Naive thymus-derived CD4-positive, alpha-beta T cell (primary cell): ENCODE measurements around the gene ACTMAP. TPM values are rescaled to one million over a fixed set of nuclear protein-coding genes. Genes with fewer than 3 reads are reported as not detected.

Experiments
- ATAC-seq: fragments of 150-1000 bp; cut with Tn5 transposase; 2 replicates; pipeline ENCODE4 v1.10.0; 2021; ENCODE audit warnings: mild to moderate bottlenecking, moderate library complexity
- CTCF ChIA-PET: fragments of 350-600 bp; sonication (Branson Sonifier 250); formaldehyde crosslinking; loops from one replicate; lab custom pipeline; 2021; ENCODE audit warnings: antibody characterized with exemption; lab: Charles Lee
- POLR2A ChIA-PET: fragments of 350-600 bp; sonication (Branson Sonifier 250); formaldehyde crosslinking; loops from one replicate; lab custom pipeline; 2021; ENCODE audit warnings: antibody characterized with exemption, inconsistent platforms; lab: Charles Lee
- DNase-seq, 9 donors: peaks; one replicate each; pipeline versions ENCODE4 v3.0.0 to v3.0.0-alpha.2; 2020 to 2022; ENCODE audit warnings: mixed read lengths in 1 of 9
- H3K27ac ChIP-seq: one replicate; pipeline ENCODE4 v1.7.0; 2013; ENCODE audit warnings: mild to moderate bottlenecking, low read depth, low read length, moderate library complexity
- H3K27me3 ChIP-seq, 2 donors: one replicate each; pipeline ENCODE4 v1.7.0; 2013; ENCODE audit warnings: low read length in 2 of 2, mild to moderate bottlenecking in 2 of 2, moderate library complexity in 2 of 2; ENCODE audit not compliant: control insufficient read depth in 2 of 2, insufficient read depth in 2 of 2
- H3K36me3 ChIP-seq, 3 experiments: 1 replicate in 2 of 3; 2 replicates in 1 of 3; pipeline ENCODE4 v1.7.0; 2013; ENCODE audit warnings: low read length in 3 of 3, mild to moderate bottlenecking in 3 of 3, moderate library complexity in 1 of 3; ENCODE audit not compliant: insufficient read depth in 3 of 3, control insufficient read depth in 2 of 3
- H3K4me1 ChIP-seq, 2 donors: one replicate each; pipeline ENCODE4 v1.7.0; 2013; ENCODE audit warnings: low read length in 2 of 2, mild to moderate bottlenecking in 2 of 2, moderate library complexity in 1 of 2; ENCODE audit not compliant: control insufficient read depth in 2 of 2, insufficient read depth in 2 of 2
- H3K4me3 ChIP-seq: 2 replicates; pipeline ENCODE4 v1.7.0; 2013; ENCODE audit warnings: mild to moderate bottlenecking, low read length
- H3K9me3 ChIP-seq, 3 experiments: 1 replicate in 2 of 3; 2 replicates in 1 of 3; pipeline ENCODE4 v1.7.0; 2013; ENCODE audit warnings: low read length in 3 of 3; ENCODE audit not compliant: control insufficient read depth in 2 of 3
- H3K27ac Mint-ChIP-seq, 9 donors: one replicate each; pipeline ENCODE4 v1.8.0; 2020 to 2022; ENCODE audit warnings: mixed read lengths in 9 of 9, mild to moderate bottlenecking in 8 of 9, moderate library complexity in 5 of 9, inconsistent platforms in 2 of 9
- H3K27me3 Mint-ChIP-seq, 5 donors: one replicate each; pipeline ENCODE4 v1.8.0; 2021 to 2022; ENCODE audit warnings: mixed read lengths in 5 of 5, mild to moderate bottlenecking in 1 of 5
- H3K36me3 Mint-ChIP-seq, 5 donors: one replicate each; pipeline ENCODE4 v1.8.0; 2020 to 2022; ENCODE audit warnings: mixed read lengths in 5 of 5, mild to moderate bottlenecking in 3 of 5, inconsistent platforms in 1 of 5
- H3K4me1 Mint-ChIP-seq, 7 donors: one replicate each; pipeline ENCODE4 v1.8.0; 2020 to 2022; ENCODE audit warnings: mixed read lengths in 7 of 7, mild to moderate bottlenecking in 3 of 7, inconsistent platforms in 1 of 7
- H3K4me3 Mint-ChIP-seq, 10 donors: one replicate each; pipeline ENCODE4 v1.8.0; 2020 to 2022; ENCODE audit warnings: mild to moderate bottlenecking in 10 of 10, mixed read lengths in 10 of 10, moderate library complexity in 6 of 10, inconsistent platforms in 2 of 10
- H3K9me3 Mint-ChIP-seq, 11 donors: one replicate each; pipeline ENCODE4 v1.8.0; 2020 to 2022; ENCODE audit warnings: mixed read lengths in 11 of 11, mild to moderate bottlenecking in 4 of 11, inconsistent platforms in 1 of 11, moderate library complexity in 1 of 11
- intact Hi-C, 2 donors: fragments of 100-400 bp; cut with micrococcal nuclease; formaldehyde crosslinking; loops; one replicate each; pipeline ENCODE4 v1.15.1; 2023
- polyA plus RNA-seq, 2 donors: library from polyadenylated mRNA; unstranded; fragments of 300-500 nt; fragmentation: Illumina TruSeq; gene quantifications; one replicate each; pipeline ENCODE4 v1.2.3, GENCODE V29; 2021
- total RNA-seq, 6 experiments: library from RNA in 5 of 6; stranded (reverse) in 5 of 6; gene quantifications; 1 replicate in 5 of 6; 2 replicates in 1 of 6; pipeline ENCODE4 v1.2.3 and lab custom pipeline; 2021 to 2026

ACTMAP gene
- total and polyA plus RNA-seq, 7 experiments from 2014 or later: 3.2 to 13.7 (median 7.3) TPM

DNA sequence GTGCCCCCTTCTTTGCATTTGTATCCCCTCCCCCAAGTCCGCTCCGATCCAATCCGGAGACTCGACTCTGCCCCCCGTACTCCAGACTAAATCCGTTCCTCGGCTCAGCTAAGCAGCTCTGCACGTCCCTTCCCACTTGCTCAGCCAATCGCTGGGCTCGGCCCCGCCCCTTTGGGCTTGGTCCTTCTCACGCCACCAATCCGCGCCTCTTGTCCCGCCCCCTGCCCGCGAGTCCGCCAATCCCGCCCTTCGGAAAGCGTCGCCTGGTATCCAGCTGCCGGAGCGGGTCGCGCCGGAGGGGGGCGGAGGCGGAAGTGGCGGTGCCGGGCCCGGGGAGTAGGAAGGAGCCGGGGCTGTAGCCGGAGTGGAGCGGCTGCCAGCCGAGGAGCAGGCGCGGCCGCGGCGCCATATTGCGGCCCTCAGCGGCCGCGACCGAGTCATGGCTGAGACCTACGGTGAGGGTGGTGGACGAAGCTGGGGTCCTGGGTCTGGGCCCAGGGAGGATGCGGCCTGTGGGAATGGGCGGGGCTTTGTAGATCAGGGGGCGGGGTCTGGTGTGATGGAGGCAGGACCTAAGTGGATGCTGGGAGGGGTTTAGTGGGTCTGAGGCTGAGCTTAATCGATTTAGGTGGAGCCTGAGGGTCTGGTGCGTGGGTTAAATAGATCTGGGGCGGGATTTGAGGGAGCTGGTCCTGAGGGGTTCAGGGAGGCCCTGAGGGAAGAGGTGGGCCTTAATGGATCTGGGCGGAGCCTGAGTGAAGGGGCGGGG, 27.8 kb upstream of the ACTMAP start, which contains the start of gene RAB4B:
TSS of gene RAB4B (plus strand) at position 311 of the 769 bp plus-strand sequence. CDS start at position 440, 129 bp downstream.
- DNase-seq: peak; percentile 99 to 100 (median 100)
- Mint-ChIP-seq H3K4me1 (peaks cover 31 to 49% (median 39%) of the 10 kb centered on the region in 7 donors), H3K36me3 (peaks cover 5 to 17% (median 9%) of the 10 kb centered on the region in 5 donors), H3K27me3 (no peaks in the 10 kb centered on the region), H3K9me3 (peaks cover 0 to 1% (median 0%) of the 10 kb centered on the region in 11 donors), H3K4me3 (peak within 1 kb of the TSS; percentile 91 to 99 (median 96)), H3K27ac (peak within 1 kb of the TSS; percentile 87 to 99 (median 98))
- Histone ChIP-seq H3K4me3 (peak within 1 kb of the TSS; percentile 97), H3K4me1 (peaks cover 18 to 24% of the 10 kb centered on the region in 2 donors), H3K27ac (peak within 1 kb of the TSS; percentile 92), H3K27me3 (no peaks in the 10 kb centered on the region), H3K9me3 (no peaks in the 10 kb centered on the region), H3K36me3 (peaks cover 0 to 6% (median 0%) of the 10 kb centered on the region in 3 experiments)
- CTCF ChIA-PET: interaction anchor here (0.8 to 3.6 kb wide), 15 partner anchors 18 to 574 kb away, joined by 3 to 21 read pairs (median 4); partner anchors contain the start of genes ACTMAP and EGLN2
- intact Hi-C loops: loop anchor here (1.0 to 10.0 kb wide), 16 partner anchors 13 to 577 kb away; partner anchors contain the start of genes COQ8B (in 2 of the 2), NUMBL (in 2 of the 2), ACTMAP (in 1 of the 2) and AKT2 (in 1 of the 2)
- ATAC-seq: peak; percentile 92
- POLR2A ChIA-PET: interaction anchor here (0.5 to 5.6 kb wide), 27 partner anchors 9 to 1097 kb away, joined by 3 to 92 read pairs (median 5); partner anchors contain the start of genes ACTMAP, COQ8B, EGLN2 and HNRNPUL1

GRCh38 chr19:40777645-40777936, 27.3 kb upstream of the ACTMAP start:
- peaks cover 29 to 49% (median 39%) of the 10 kb centered on the region in 7 donors for H3K4me1 Mint-ChIP-seq
- Histone ChIP-seq H3K9me3 (no peaks in the 10 kb centered on the region), H3K27me3 (no peaks in the 10 kb centered on the region), H3K4me3 (peak overlapping the region; percentile 97), H3K36me3 (peaks cover 0 to 6% (median 0%) of the 10 kb centered on the region in 3 experiments), H3K27ac (peak overlapping the region; percentile 92), H3K4me1 (peaks cover 18 to 24% of the 10 kb centered on the region in 2 donors)
- H3K27ac Mint-ChIP-seq: peak overlapping the region; percentile 87 to 99 (median 98)
- intact Hi-C loops: loop anchor here (1.0 to 10.0 kb wide), 5 partner anchors 12 to 577 kb away; partner anchors contain the start of genes AKT2 (in 1 of the 2), BLVRB (in 1 of the 2) and TGFB1 (in 1 of the 2)
- ATAC-seq: no peak
- no peaks in the 10 kb centered on the region for H3K27me3 Mint-ChIP-seq
- peaks cover 0 to 1% (median 0%) of the 10 kb centered on the region in 11 donors for H3K9me3 Mint-ChIP-seq
- H3K4me3 Mint-ChIP-seq: peak overlapping the region; percentile 91 to 99 (median 96)
- DNase-seq: no peak
- ChIA-PET CTCF (interaction anchor here (0.6 to 3.6 kb wide), 10 partner anchors 19 to 346 kb away, joined by 3 to 21 read pairs (median 4); partner anchors contain the start of genes ACTMAP and EGLN2), POLR2A (interaction anchor here (0.5 to 5.6 kb wide), 24 partner anchors 9 to 1098 kb away, joined by 3 to 92 read pairs (median 5); partner anchors contain the start of genes ACTMAP, COQ8B, EGLN2 and HNRNPUL1)
- H3K36me3 Mint-ChIP-seq: peaks cover 5 to 17% (median 8%) of the 10 kb centered on the region in 5 donors

- ChIA-PET POLR2A (interaction anchor here (0.6 to 5.6 kb wide), 21 partner anchors 10 to 1098 kb away, joined by 3 to 92 read pairs (median 6); partner anchors contain the start of genes ACTMAP, COQ8B, EGLN2 and HNRNPUL1), CTCF (interaction anchor here (0.6 to 3.6 kb wide), 9 partner anchors 19 to 346 kb away, joined by 3 to 21 read pairs (median 4); partner anchors contain the start of gene EGLN2)
- peaks cover 5 to 15% (median 7%) of the 10 kb centered on the region in 5 donors for H3K36me3 Mint-ChIP-seq
These were observed 26.8 kb upstream of the ACTMAP start for GRCh38 chr19:40776932-40777644.

DNA sequence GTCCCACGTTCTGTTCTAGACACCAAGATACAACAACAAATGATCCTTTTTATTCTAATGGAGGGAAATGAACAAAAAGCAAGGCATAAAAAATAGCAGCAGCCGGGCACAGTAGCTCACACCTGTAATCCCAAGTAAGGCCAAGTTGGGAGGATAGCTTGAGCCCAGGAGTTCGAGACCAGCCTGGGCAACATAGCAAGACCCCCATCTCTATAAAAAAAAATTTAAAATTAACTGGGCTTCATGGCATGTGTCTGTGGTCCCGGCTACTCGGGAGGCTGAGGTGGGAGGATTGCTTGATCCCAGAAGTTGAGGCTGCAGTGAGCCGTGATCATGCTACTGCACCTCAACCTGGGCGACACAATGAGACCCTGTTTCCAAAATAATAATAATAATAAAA, 26.1 kb upstream of the ACTMAP start:
- H3K9me3 Mint-ChIP-seq: peaks cover 0 to 1% (median 0%) of the 10 kb centered on the region in 11 donors
- ChIA-PET POLR2A (interaction anchor here (1.2 to 5.6 kb wide), 5 partner anchors 10 to 28 kb away, joined by 4 to 92 read pairs (median 84); partner anchors contain the start of genes ACTMAP, EGLN2 and SNRPA), CTCF (interaction anchor here (2.0 kb wide), 1 partner anchor 20 kb away, joined by 5 read pairs; no protein-coding TSS in a partner anchor)
- peaks cover 18 to 24% of the 10 kb centered on the region in 2 donors for H3K4me1 ChIP-seq
- no peaks in the 10 kb centered on the region for H3K36me3 ChIP-seq
- no peaks in the 10 kb centered on the region for H3K9me3 ChIP-seq
- H3K27ac Mint-ChIP-seq: peak overlapping the region in 7 of 9 donors; percentile 58 to 98 (median 94)
- no peak overlapping the region for H3K4me3 ChIP-seq
- no peak for ATAC-seq
- H3K36me3 Mint-ChIP-seq: peaks cover 2 to 17% (median 6%) of the 10 kb centered on the region in 5 donors
- peaks cover 30 to 48% (median 35%) of the 10 kb centered on the region in 7 donors for H3K4me1 Mint-ChIP-seq
- no peak overlapping the region for H3K27ac ChIP-seq
- peak overlapping the region in 3 of 10 donors; percentile 25 to 91 (median 45) for H3K4me3 Mint-ChIP-seq
- no peaks in the 10 kb centered on the region for H3K27me3 ChIP-seq
- no peaks in the 10 kb centered on the region for H3K27me3 Mint-ChIP-seq
- DNase-seq: no peak
- intact Hi-C loops: loop anchor here (5.0 to 10.0 kb wide), 3 partner anchors 164 to 578 kb away; partner anchors contain the start of genes AKT2 (in 1 of the 2) and TGFB1 (in 1 of the 2)

More at GRCh38 chr19:40776932-40777644, 26.8 kb upstream of the ACTMAP start:
- Histone ChIP-seq H3K4me1 (peaks cover 18 to 24% of the 10 kb centered on the region in 2 donors), H3K4me3 (peak overlapping the region; percentile 97), H3K9me3 (no peaks in the 10 kb centered on the region), H3K27me3 (no peaks in the 10 kb centered on the region), H3K27ac (peak overlapping the region; percentile 92), H3K36me3 (peaks cover 0 to 3% (median 0%) of the 10 kb centered on the region in 3 experiments)
- H3K27ac Mint-ChIP-seq: peak overlapping the region; percentile 87 to 99 (median 98)
- H3K4me1 Mint-ChIP-seq: peaks cover 31 to 49% (median 37%) of the 10 kb centered on the region in 7 donors
- H3K27me3 Mint-ChIP-seq: no peaks in the 10 kb centered on the region
- peak overlapping the region; percentile 91 to 99 (median 96) for H3K4me3 Mint-ChIP-seq
- DNase-seq (peak; percentile 60 to 93 (median 89)), ATAC-seq (peak; percentile 73)
- intact Hi-C loops: loop anchor here (1.0 to 10.0 kb wide), 5 partner anchors 12 to 578 kb away; partner anchors contain the start of genes AKT2 (in 1 of the 2), BLVRB (in 1 of the 2) and TGFB1 (in 1 of the 2)
- H3K9me3 Mint-ChIP-seq: peaks cover 0 to 1% (median 0%) of the 10 kb centered on the region in 11 donors

- DNase-seq (no peak), ATAC-seq (no peak)
- Histone ChIP-seq H3K27me3 (no peaks in the 10 kb centered on the region), H3K4me3 (no peak overlapping the region), H3K4me1 (peaks cover 18 to 30% of the 10 kb centered on the region in 2 donors), H3K9me3 (no peaks in the 10 kb centered on the region), H3K36me3 (no peaks in the 10 kb centered on the region), H3K27ac (no peak overlapping the region)
- H3K9me3 Mint-ChIP-seq: peaks cover 0 to 6% (median 0%) of the 10 kb centered on the region in 11 donors
- peaks cover 25 to 50% (median 38%) of the 10 kb centered on the region in 7 donors for H3K4me1 Mint-ChIP-seq
- CTCF ChIA-PET: no interaction called here
- no peaks in the 10 kb centered on the region for H3K27me3 Mint-ChIP-seq
- intact Hi-C loops: loop anchor here (5.0 to 10.0 kb wide), 3 partner anchors 163 to 579 kb away; partner anchors contain the start of genes AKT2 (in 1 of the 2) and TGFB1 (in 1 of the 2)
- peak overlapping the region in 6 of 9 donors; percentile 12 to 77 (median 62) for H3K27ac Mint-ChIP-seq
- peaks cover 2 to 20% (median 7%) of the 10 kb centered on the region in 5 donors for H3K36me3 Mint-ChIP-seq
- POLR2A ChIA-PET: interaction anchor here (1.0 to 5.6 kb wide), 3 partner anchors 21 to 25 kb away, joined by 3 to 92 read pairs (median 89); partner anchors contain the start of genes ACTMAP, EGLN2 and SNRPA
- H3K4me3 Mint-ChIP-seq: no peak overlapping the region
These were observed 25.4 kb upstream of the ACTMAP start for GRCh38 chr19:40775632-40776022.
